K562 (cell line): Measurements from ENCODE around the gene CAMK1D. TPM values are rescaled to one million over a fixed set of nuclear protein-coding genes. Genes with fewer than 3 reads are reported as not detected.

ENCODE experiments used
- ATAC-seq: fragments of 200-7000 bp; cut with Tn5 transposase; 3 replicates; pipeline ENCODE4 v1.9.1; 2020; ENCODE audit warnings: moderate library complexity
- BruUV-seq: library from RNA; stranded (reverse); fragments of 400-500 nt; replicated peaks from 2 replicates; lab custom pipeline; 2021; lab: Mats Ljungman, UMichigan
- CTCF ChIA-PET: fragments of 300-600 bp; formaldehyde crosslinking; extraction: SDS; loops from one replicate; lab custom pipeline; 2021; ENCODE audit warnings: low intra/inter-chr PET ratio; lab: Yijun Ruan, JAX
- POLR2A ChIA-PET: fragments of 300-600, 350-650 bp; sonication (Branson Sonifier 250); formaldehyde crosslinking; extraction: SDS; loops from one replicate; lab custom pipeline; 2021; ENCODE audit warnings: antibody characterized with exemption, inconsistent platforms; lab: Yijun Ruan, JAX
- DNase-seq, 4 experiments: peaks; one replicate each; pipeline versions ENCODE4 v3.0.0 to v3.0.0-alpha.2; 2011 to 2018; ENCODE audit warnings: low spot score in 3 of 4, mixed read lengths in 3 of 4; ENCODE audit errors: extremely low read depth in 1 of 4
- FAIRE-seq: peaks from 2 replicates; lab custom pipeline; 2011; peaks lifted over from hg19 to GRCh38; lab: Jason Lieb, UNC
- H2AFZ ChIP-seq: 2 replicates; pipeline ENCODE4 v1.6.0; 2011; ENCODE audit warnings: low read depth, low read length, control low read depth, inconsistent platforms
- H3K27ac ChIP-seq: fragments of 200-600 bp; 3 replicates; pipeline ENCODE4 v1.8.0; 2011; ENCODE audit warnings: low read depth, mild to moderate bottlenecking, control low read depth, inconsistent platforms, low read length, moderate library complexity, mixed read lengths; ENCODE audit errors: extremely low read depth
- H3K27me3 ChIP-seq, 2 experiments: fragments of 300-600 bp in 1 of 2; 2 replicates in 1 of 2; 3 replicates in 1 of 2; pipeline versions ENCODE4 v1.6.0 to v1.8.0; 2011; ENCODE audit warnings: inconsistent platforms in 2 of 2, low read length in 2 of 2, mild to moderate bottlenecking in 1 of 2, mixed read lengths in 1 of 2, moderate library complexity in 1 of 2; ENCODE audit not compliant: control insufficient read depth in 2 of 2, insufficient read depth in 2 of 2
- H3K36me3 ChIP-seq: fragments of 300-600 bp; 3 replicates; pipeline ENCODE4 v1.8.0; 2011; ENCODE audit warnings: mild to moderate bottlenecking, low read length, inconsistent platforms; ENCODE audit not compliant: control insufficient read depth, insufficient read depth
- H3K4me1 ChIP-seq, 2 experiments: fragments of 200-600 bp in 1 of 2; replicated peaks in 1 of 2; 2 replicates in 1 of 2; 3 replicates in 1 of 2; pipeline versions ENCODE4 v1.5.1 to v1.8.0; 2011; ENCODE audit warnings: inconsistent platforms in 2 of 2, low read length in 2 of 2, mild to moderate bottlenecking in 1 of 2, mixed read lengths in 1 of 2, moderate library complexity in 1 of 2; ENCODE audit not compliant: control insufficient read depth in 2 of 2, insufficient read depth in 2 of 2
- H3K4me2 ChIP-seq: 2 replicates; pipeline ENCODE4 v1.6.1; 2011; ENCODE audit warnings: low read length, control low read depth, inconsistent platforms, mixed read lengths; ENCODE audit not compliant: insufficient read depth
- H3K4me3 ChIP-seq: fragments of 200-600 bp; sonication (generic), shearing (Covaris generic); 2 replicates; pipeline ENCODE4 v1.5.1; 2016; ENCODE audit warnings: control low read depth, inconsistent platforms
- H3K79me2 ChIP-seq: fragments of 200-600 bp; 3 replicates; pipeline ENCODE4 v1.8.0; 2011; ENCODE audit warnings: low read length, inconsistent platforms; ENCODE audit not compliant: control insufficient read depth, insufficient read depth
- H3K9ac ChIP-seq, 2 experiments: 2 replicates each; pipeline versions ENCODE4 v1.6.0 to v1.6.1; 2011; ENCODE audit warnings: low read depth in 2 of 2, low read length in 2 of 2, control low read depth in 1 of 2, inconsistent platforms in 1 of 2, mild to moderate bottlenecking in 1 of 2, mixed read lengths in 1 of 2; ENCODE audit not compliant: insufficient read depth in 1 of 2
- H3K9me1 ChIP-seq: one replicate; pipeline ENCODE4 v1.6.0; 2011; ENCODE audit warnings: inconsistent platforms, mild to moderate bottlenecking, low read length, moderate library complexity; ENCODE audit not compliant: control insufficient read depth, insufficient read depth
- H3K9me3 ChIP-seq: replicated peaks from 2 replicates; pipeline ENCODE4 v1.5.1; 2011; ENCODE audit warnings: low read depth, low read length, inconsistent platforms; ENCODE audit not compliant: control insufficient read depth, insufficient read depth
- H4K20me1 ChIP-seq: replicated peaks from 2 replicates; pipeline ENCODE4 v1.6.1; 2011; ENCODE audit warnings: low read length, inconsistent platforms, mixed read lengths; ENCODE audit not compliant: control insufficient read depth, insufficient read depth
- ARHGAP35 ChIP-seq: fragments of 450-650 bp; IDR thresholded peaks from 2 replicates; pipeline ENCODE4 v1.6.1; 2018; ENCODE audit not compliant: partially characterized antibody
- CREM ChIP-seq: IDR thresholded peaks from 2 replicates; pipeline ENCODE4 v1.6.1; 2014; ENCODE audit warnings: antibody characterized with exemption, low read depth
- HLTF ChIP-seq: fragments of 450-650 bp; IDR thresholded peaks from 2 replicates; pipeline ENCODE4 v1.6.1; 2016
- HNRNPL ChIP-seq: fragments of 200-400 bp; formaldehyde crosslinking; IDR thresholded peaks from 2 replicates; pipeline ENCODE4 v1.6.1; 2017; ENCODE audit warnings: low read depth, mild to moderate bottlenecking, low read length
- NR2F6 ChIP-seq: fragments of 450-650 bp; formaldehyde crosslinking; IDR thresholded peaks from 2 replicates; pipeline ENCODE4 v1.4.0; 2020; ENCODE audit warnings: mild to moderate bottlenecking
- RAD51 ChIP-seq: fragments of 450-650 bp; IDR thresholded peaks from 2 replicates; pipeline ENCODE4 v1.7.1; 2016; ENCODE audit warnings: low read depth, mild to moderate bottlenecking, borderline replicate concordance
- STAT5A ChIP-seq: IDR thresholded peaks from 2 replicates; pipeline ENCODE4 v1.6.1; 2012; ENCODE audit warnings: low read length, inconsistent platforms, borderline replicate concordance
- TCFL5 ChIP-seq: fragments of 250-450 bp; sonication (Bioruptor Pico); conservative IDR thresholded peaks from 2 replicates; pipeline ENCODE4 v1.6.1; 2021; ENCODE audit warnings: mild to moderate bottlenecking, moderate library complexity, matching md5 sums
- TGIF2 ChIP-seq: sonication (generic); formaldehyde crosslinking; IDR thresholded peaks from 2 replicates; pipeline ENCODE4 v1.8.1; 2022; ENCODE audit warnings: mild to moderate bottlenecking, missing genetic modification reagents, moderate library complexity
- ZNF347 ChIP-seq: fragments of 450-650 bp; formaldehyde crosslinking; IDR thresholded peaks from 2 replicates; pipeline ENCODE4 v1.4.0; 2020; ENCODE audit warnings: low read depth, mild to moderate bottlenecking, moderate library complexity
- WGBS: fragments of 100-300 bp; shearing (Covaris generic); methylation state at CpG from one replicate; pipeline ENCODE4 v1.1.6; 2016; ENCODE audit warnings: low coverage, mixed read lengths; ENCODE audit not compliant: insufficient coverage; ENCODE audit errors: missing lambda C conversion rate; 5-methylcytosine and 5-hydroxymethylcytosine counted together
- in situ Hi-C: fragments of 300-500 bp; cut with MboI; formaldehyde crosslinking; loops from 4 replicates; pipeline ENCODE4 v1.15.0; 2018; ENCODE audit warnings: inconsistent platforms, mixed read lengths
- intact Hi-C: fragments of 100-400 bp; cut with micrococcal nuclease; formaldehyde crosslinking; loops from 2 replicates; pipeline ENCODE4 v1.14.2; 2022
- polyA plus RNA-seq, 8 experiments: library from polyadenylated mRNA; depleted of rRNA in 4 of 8; stranded (reverse) in 5 of 8; unstranded in 3 of 8; fragments of >200 nt; fragmentation: Nextera tagmentation in 2 of 8; fragmentation: Illumina TruSeq in 1 of 8; extraction: Ambion mirVana in 2 of 8; extraction: Trizol in 1 of 8; gene quantifications; 2 replicates each; pipeline versions ENCODE4 v1.2.1 to v1.2.3, GENCODE V29; 2011 to 2014; ENCODE audit warnings: inconsistent platforms in 1 of 8, missing spikeins in 1 of 8
- total RNA-seq, 7 experiments: library from RNA; depleted of rRNA in 6 of 7; stranded (reverse); fragments of >200 nt in 6 of 7; fragmentation: Illumina TruSeq in 2 of 7; extraction: Trizol in 2 of 7; gene quantifications; 2 replicates each; pipeline versions ENCODE4 v1.2.1 to v1.2.3, GENCODE V29; 2011 to 2021; ENCODE audit warnings: low replicate concordance in 1 of 7
- TF ChIP-seq, protein P1 (sequence below): fragments of 450-650 bp; formaldehyde crosslinking; IDR thresholded peaks from 2 replicates; pipeline ENCODE4 v1.4.0; 2022; ENCODE audit warnings: mild to moderate bottlenecking, moderate library complexity
- TF ChIP-seq, protein P2 (sequence below): fragments of 250-450 bp; sonication (Bioruptor Pico); IDR thresholded peaks from 2 replicates; pipeline ENCODE4 v1.9.0; 2021; ENCODE audit warnings: mild to moderate bottlenecking
- TF ChIP-seq, protein P3 (sequence below): fragments of 250-450 bp; sonication (Bioruptor Pico); IDR thresholded peaks from 2 replicates; pipeline ENCODE4 v1.5.0; 2022; ENCODE audit warnings: mild to moderate bottlenecking

CAMK1D gene
- total and polyA plus RNA-seq, 9 of the 15 experiments (the other 6 are each of a cell fraction or from before 2014, with no cell fraction given), result 0.12 to 0.24 (median 0.20) TPM; not detected in 5

DNA sequence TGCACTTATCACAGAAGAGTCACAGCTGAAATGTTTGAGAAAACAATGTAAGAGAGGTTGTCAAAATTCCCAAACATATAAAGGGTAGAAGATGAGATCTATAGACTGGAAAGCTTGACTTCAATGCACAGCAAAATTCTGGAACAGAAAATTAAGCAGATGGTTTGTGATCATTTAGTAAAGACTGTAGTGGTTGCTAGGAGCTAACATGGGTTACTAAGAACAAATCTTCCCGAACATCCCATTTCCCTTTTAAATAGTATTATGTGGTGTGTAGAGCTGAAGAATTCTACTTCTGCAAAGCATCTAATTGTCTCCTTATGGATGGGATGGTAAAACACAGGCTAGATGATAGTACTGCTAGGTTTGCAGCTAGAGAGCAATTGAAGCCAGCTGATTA, 312.3 kb downstream of the CAMK1D start:
- Histone ChIP-seq H3K27me3 (peaks cover 2 to 7% of the 10 kb centered on the region in 2 experiments; a peak in 2 of 5 replicates), H3K36me3 (no peaks in the 10 kb centered on the region), H3K4me2 (no peak overlapping the region), H3K9ac (no peak overlapping the region), H3K9me3 (no peaks in the 10 kb centered on the region), H2AFZ (no peak overlapping the region), H4K20me1 (no peaks in the 10 kb centered on the region), H3K4me1 (no peaks in the 10 kb centered on the region), H3K4me3 (no peak overlapping the region), H3K79me2 (no peaks in the 10 kb centered on the region), H3K9me1 (no peaks in the 10 kb centered on the region), H3K27ac (no peak overlapping the region)
- ChIA-PET POLR2A (no interaction called here), CTCF (interaction anchor here (0.6 kb wide), 1 partner anchor 11 kb away, joined by 3 read pairs; no protein-coding TSS in a partner anchor)
- TF ChIP-seq TCFL5 (CRISPR knock-in tag) (no peak), NR2F6 (CRISPR knock-in tag) (no peak), TGIF2 (CRISPR knock-in tag) (no peak), HLTF (no peak), STAT5A (no peak), HNRNPL (no peak), ARHGAP35 (no peak), ZNF347 (no peak), CREM (no peak), RAD51 (no peak)
- TF ChIP-seq, protein P1, sequence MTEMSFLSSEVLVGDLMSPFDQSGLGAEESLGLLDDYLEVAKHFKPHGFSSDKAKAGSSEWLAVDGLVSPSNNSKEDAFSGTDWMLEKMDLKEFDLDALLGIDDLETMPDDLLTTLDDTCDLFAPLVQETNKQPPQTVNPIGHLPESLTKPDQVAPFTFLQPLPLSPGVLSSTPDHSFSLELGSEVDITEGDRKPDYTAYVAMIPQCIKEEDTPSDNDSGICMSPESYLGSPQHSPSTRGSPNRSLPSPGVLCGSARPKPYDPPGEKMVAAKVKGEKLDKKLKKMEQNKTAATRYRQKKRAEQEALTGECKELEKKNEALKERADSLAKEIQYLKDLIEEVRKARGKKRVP, result no peak
- TF ChIP-seq, protein P2, sequence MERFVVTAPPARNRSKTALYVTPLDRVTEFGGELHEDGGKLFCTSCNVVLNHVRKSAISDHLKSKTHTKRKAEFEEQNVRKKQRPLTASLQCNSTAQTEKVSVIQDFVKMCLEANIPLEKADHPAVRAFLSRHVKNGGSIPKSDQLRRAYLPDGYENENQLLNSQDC, result no peak
- TF ChIP-seq, protein P3, sequence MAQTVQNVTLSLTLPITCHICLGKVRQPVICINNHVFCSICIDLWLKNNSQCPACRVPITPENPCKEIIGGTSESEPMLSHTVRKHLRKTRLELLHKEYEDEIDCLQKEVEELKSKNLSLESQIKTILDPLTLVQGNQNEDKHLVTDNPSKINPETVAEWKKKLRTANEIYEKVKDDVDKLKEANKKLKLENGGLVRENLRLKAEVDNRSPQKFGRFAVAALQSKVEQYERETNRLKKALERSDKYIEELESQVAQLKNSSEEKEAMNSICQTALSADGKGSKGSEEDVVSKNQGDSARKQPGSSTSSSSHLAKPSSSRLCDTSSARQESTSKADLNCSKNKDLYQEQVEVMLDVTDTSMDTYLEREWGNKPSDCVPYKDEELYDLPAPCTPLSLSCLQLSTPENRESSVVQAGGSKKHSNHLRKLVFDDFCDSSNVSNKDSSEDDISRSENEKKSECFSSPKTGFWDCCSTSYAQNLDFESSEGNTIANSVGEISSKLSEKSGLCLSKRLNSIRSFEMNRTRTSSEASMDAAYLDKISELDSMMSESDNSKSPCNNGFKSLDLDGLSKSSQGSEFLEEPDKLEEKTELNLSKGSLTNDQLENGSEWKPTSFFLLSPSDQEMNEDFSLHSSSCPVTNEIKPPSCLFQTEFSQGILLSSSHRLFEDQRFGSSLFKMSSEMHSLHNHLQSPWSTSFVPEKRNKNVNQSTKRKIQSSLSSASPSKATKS (CRISPR knock-in tag), result no peak
- 0% methylated on average over 1 of the region's 1 CpG for WGBS
- intact Hi-C loops, result no loop called here
- ATAC-seq (no peak), DNase-seq (no peak), FAIRE-seq (no peak)
- no TSS peak for BruUV-seq
- in situ Hi-C loops, result no loop called here
